MG63 (cell line): ENCODE measurements around the gene STIL. TPM values are rescaled to one million over a fixed set of nuclear protein-coding genes. Genes with fewer than 3 reads are reported as not detected.
A peak's percentile ranks its signal among the peaks of the same experiment; 100 is the strongest.
"Not testable (repeated sequence)": the region's sequence is repeated elsewhere in the genome, so short reads cannot be mapped to it uniquely, and the experiment has no call there.

Experiments
- DNase-seq: peaks from one replicate; pipeline ENCODE4 v3.0.0-alpha.2; 2020
- H3K27me3 ChIP-seq: fragments of 250-450 bp; sonication (Bioruptor Pico); 2 replicates; pipeline ENCODE4 v1.5.1; 2020; ENCODE audit warnings: mild to moderate bottlenecking, moderate library complexity
- H3K36me3 ChIP-seq: fragments of 250-450 bp; sonication (Bioruptor Pico); 2 replicates; pipeline ENCODE4 v1.5.1; 2020; ENCODE audit warnings: mild to moderate bottlenecking, moderate library complexity
- H3K4me3 ChIP-seq: fragments of 250-450 bp; sonication (Bioruptor Pico); 2 replicates; pipeline ENCODE4 v1.5.1; 2020; ENCODE audit warnings: mild to moderate bottlenecking, moderate library complexity
- H3K9me3 ChIP-seq: fragments of 250-450 bp; sonication (Bioruptor Pico); 2 replicates; pipeline ENCODE4 v1.5.1; 2020; ENCODE audit warnings: mild to moderate bottlenecking, moderate library complexity
- total RNA-seq: library from RNA; depleted of rRNA; stranded (reverse); fragments of >200 nt; shearing (Covaris generic); gene quantifications from 2 replicates; pipeline ENCODE4 v1.2.3, GENCODE V29; 2014; ENCODE audit warnings: low replicate concordance

Gene STIL
- total RNA-seq, 1 experiment from 2014 or later = 14.2 TPM

DNA sequence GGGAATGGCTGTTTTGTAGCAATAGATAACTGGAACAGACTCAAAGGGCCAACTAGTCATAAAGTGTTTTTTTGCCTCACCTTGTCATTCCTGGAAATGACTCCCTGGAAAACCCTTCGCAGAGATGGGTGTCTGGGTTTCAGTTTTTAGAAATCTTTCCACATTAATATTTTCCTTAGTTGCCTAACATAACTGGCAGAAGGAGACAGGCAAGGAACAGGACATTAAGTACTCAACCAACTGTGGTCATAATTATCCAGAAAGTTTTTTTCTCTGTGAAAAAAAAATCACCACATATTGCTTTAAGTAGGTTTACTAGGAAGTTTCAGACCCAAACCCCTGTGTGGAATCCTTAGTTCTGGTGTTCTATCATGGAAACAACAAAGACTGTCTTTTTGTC, 16.3 kb upstream of the STIL start:
- Histone ChIP-seq H3K9me3 (no peaks in the 10 kb centered on the region), H3K27me3 (no peaks in the 10 kb centered on the region), H3K36me3 (peaks cover 4% of the 10 kb centered on the region; the same call in 1 of the 2 replicates), H3K4me3 (no peak overlapping the region)
- DNase-seq = no peak

DNA sequence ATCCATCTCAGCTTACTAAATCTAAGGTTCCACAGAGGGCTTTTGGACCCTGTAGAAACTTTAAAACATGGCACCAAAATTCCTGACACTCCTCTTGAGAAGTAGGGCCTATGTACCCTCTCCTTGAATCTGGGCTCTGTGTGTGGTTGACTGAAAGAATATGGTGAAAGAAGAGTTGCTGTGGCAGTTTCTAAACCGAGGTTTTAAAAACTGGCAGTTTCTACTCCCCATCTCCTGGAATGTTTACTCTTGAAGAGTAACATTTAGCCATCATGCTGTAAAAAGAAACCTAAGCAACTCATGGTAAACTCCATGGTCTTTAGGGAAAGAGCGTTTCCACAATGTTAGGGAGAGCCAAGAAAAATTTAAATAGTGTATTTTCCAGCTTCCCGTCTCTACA, 15.0 kb upstream of the STIL start:
- Histone ChIP-seq H3K4me3 (no peak overlapping the region), H3K27me3 (no peaks in the 10 kb centered on the region), H3K9me3 (no peaks in the 10 kb centered on the region), H3K36me3 (no peaks in the 10 kb centered on the region)
- no peak for DNase-seq

DNA sequence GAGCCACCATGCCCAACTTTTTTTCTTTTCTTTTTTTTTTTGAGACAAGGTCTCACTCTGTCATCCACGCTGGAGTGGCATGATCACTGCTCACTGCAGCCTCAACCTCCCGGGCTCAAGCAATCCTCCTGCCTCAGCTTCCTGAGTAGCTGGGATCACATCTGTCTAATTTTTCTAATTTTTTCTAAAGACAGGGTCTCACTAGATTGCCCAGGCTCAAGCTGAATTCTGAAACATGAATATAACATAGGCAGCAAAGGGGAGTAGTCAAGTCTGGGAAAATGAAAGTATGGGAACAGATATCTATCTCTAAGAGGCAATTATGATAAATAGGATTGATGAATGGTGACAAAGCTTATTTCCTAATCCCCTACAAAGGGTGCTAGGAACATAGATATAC, 12.3 kb upstream of the STIL start:
- H3K9me3 ChIP-seq = no peaks in the 10 kb centered on the region
- no peak overlapping the region for H3K4me3 ChIP-seq
- H3K27me3 ChIP-seq = no peaks in the 10 kb centered on the region

DNA sequence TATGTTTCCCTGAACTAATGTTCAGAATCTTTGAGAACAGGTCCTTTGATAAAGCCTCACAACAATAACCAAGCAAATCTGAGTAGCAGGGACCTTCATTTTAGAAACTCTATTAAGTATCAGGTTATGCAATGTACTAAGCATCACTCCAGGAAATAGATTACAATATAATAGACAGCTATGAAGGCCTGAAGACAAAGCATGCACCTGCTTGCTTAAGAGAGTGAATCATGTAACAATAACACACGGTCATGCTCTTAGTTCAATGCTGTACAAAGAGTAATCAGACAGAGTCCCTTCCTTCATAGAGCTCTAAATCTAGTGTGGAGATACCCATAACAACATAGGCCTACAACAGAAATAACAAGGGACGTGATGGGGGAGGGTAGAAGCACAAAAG, 11.6 kb upstream of the STIL start:
- Histone ChIP-seq H3K36me3 (no peaks in the 10 kb centered on the region), H3K9me3 (no peaks in the 10 kb centered on the region), H3K4me3 (no peak overlapping the region), H3K27me3 (no peaks in the 10 kb centered on the region)
- DNase-seq = no peak

More for the DNA sequence above, 12.3 kb upstream of the STIL start:
- H3K36me3 ChIP-seq = no peaks in the 10 kb centered on the region
- DNase-seq = no peak

DNA sequence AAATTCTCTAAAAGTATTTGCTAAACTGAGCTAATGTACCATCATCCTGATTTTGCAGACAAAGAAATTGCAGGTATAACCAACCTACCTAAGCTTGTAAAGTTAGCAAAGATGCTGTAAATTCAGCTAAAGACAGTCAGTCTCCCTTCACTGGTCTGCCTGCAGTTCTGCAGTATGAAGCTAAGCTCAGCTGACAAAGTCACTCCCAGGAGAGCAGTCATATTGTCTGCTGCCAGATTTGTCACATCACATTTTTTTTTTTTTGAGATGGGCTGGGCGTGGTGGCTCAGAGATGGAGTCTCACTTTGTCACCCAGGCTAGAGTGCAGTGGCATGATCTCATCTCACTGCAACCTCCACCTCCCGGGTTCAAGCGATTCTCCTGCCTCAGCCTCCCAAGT, 10.7 kb upstream of the STIL start:
- Histone ChIP-seq H3K36me3 (no peaks in the 10 kb centered on the region), H3K27me3 (no peaks in the 10 kb centered on the region), H3K4me3 (no peak overlapping the region), H3K9me3 (no peaks in the 10 kb centered on the region)
- no peak for DNase-seq

DNA sequence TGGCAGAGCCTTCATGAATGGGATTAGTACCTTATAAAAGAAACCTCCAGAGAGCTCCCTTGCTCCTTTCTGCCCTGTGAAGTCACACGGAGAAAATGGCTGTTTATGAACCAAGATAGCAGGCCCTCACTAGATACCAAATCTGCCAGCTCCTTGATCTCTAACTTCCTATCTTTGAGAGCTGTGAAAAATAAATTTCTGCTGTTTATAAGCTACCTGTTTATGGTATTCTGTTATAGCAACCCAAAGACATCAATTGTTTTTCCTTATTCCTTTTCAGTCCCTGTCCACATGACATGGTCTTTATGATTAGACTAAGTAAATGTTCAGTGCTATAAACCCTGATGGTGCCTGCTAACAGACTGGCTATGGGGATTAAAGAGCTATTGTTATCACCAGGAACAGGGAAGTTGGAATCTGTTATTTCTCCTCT, 9.7 kb upstream of the STIL start:
- H3K9me3 ChIP-seq = no peaks in the 10 kb centered on the region
- DNase-seq = no peak
- H3K4me3 ChIP-seq = no peak overlapping the region
- H3K27me3 ChIP-seq = no peaks in the 10 kb centered on the region
- no peaks in the 10 kb centered on the region for H3K36me3 ChIP-seq

DNA sequence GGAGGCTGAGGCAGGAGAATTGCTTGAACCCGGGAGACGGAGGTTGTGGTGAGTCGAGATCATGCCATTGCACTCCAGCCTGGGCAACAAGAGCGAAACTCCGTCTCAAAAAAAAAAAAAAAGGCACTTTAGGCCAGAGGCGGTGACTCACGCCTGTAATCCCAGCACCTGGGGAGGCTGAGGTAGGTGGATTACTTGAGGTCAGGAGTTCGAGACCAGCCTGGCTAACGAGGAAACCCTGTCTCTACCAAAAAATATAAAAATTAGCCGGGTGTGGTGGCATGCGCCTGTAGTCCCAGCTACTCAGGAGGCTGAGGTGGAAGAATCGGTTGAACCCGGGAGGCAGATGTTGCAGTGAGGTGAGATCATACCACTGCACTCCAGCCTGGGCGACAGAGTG, 6.0 kb upstream of the STIL start:
- H3K27me3 ChIP-seq, H3K36me3 ChIP-seq, H3K9me3 ChIP-seq, DNase-seq, H3K4me3 ChIP-seq: not testable (repeated sequence)

DNA sequence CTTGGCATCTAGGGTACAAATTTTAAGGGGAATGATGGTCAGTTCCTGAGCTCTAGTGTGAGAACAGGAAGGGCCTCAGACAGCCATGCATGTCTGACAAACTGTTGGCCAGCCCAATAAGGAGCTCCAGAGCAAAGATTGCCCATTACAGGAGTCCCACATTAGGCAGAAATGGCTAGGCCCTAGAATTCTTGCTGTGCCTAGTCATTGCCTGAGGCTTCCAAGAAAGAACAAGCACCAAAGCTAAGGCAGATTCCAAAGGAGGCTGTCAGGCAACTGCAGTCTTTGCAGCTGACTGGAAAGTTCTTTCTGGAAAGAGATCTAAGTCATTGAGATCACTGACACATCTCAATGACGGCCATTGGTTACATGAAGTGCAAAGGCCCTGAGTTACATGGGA, 3.9 kb upstream of the STIL start:
- H3K36me3 ChIP-seq = no peaks in the 10 kb centered on the region
- H3K9me3 ChIP-seq = no peaks in the 10 kb centered on the region
- peak; percentile 30 for DNase-seq
- no peaks in the 10 kb centered on the region for H3K27me3 ChIP-seq
- H3K4me3 ChIP-seq = no peak overlapping the region

DNA sequence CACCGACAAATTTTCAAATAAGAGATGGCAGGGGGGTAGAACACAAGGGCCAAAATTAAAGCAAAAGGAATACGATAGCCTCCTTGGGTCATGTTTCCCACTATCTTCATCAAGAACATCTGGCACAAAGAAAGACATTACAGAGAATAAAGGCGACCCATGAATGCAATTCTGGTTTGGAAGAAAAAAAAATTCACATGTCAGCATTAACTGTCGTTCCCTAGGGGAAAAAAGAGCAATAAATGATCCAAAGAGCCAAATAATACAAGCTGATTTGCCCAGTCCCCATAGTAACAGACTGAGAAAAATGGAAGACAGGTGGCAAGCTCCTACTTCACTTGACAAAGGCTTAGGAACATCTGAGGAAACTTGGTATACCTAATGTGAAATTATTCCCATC, 4.5 kb downstream of the STIL start:
- Histone ChIP-seq H3K36me3 (peaks cover 47% of the 10 kb centered on the region), H3K9me3 (no peaks in the 10 kb centered on the region), H3K4me3 (no peak overlapping the region), H3K27me3 (no peaks in the 10 kb centered on the region)
- DNase-seq = no peak

DNA sequence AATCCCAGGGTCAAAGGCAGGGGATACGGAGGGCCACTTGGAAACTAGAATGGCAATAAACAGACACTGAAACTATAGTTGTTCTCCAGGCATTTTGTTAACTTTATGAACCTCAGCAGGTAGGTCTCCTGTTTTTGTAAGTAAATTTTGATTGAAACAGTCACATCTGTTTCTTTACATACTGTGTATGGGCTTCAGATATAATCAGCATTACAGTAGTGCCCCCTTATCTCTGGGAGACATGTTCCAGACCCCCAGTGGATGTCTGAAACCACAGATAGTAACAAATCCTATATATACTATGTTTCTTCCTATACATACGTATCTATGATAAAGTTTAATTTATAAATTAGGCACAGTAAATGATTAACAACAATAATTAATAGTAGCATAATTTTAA, 11.5 kb downstream of the STIL start:
- DNase-seq = no peak
- peaks cover 64% of the 10 kb centered on the region for H3K36me3 ChIP-seq

DNA sequence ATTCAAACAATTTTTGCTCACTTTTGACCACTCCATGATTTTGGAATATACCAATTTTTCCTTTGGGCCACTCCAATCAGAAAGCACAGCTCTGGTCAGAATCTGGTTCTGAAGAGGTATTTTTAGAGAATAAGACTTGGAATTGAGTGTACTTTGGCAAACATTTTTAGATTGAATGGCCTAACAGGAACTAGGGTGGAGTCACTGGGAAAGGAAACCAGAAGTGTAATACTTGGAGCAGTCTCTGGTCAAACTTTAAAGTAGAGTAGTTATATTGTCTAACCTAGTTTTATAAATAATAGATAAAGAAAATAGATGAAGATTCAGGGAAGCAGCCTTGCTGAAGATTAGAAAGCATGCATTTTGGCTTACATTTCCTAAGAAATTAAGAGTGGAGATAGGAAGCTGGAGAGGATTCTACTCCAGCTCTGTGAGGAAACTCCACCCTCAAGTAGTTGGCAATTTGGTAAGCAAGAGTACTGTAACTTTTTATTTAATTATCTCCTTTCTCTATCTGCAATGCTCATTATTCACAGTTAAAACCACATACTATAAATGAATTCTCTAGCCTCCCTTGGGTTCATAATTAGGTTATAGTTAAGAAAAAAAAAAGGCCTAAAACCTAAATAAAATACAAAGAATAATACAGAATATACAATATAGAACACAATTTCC, 15.8 kb downstream of the STIL start:
- H3K4me3 ChIP-seq = no peak overlapping the region
- no peaks in the 10 kb centered on the region for H3K27me3 ChIP-seq
- DNase-seq = no peak
- H3K36me3 ChIP-seq = peaks cover 52% of the 10 kb centered on the region
- no peaks in the 10 kb centered on the region for H3K9me3 ChIP-seq

More for the DNA sequence above, 11.5 kb downstream of the STIL start:
- H3K9me3 ChIP-seq = no peaks in the 10 kb centered on the region
- no peak overlapping the region for H3K4me3 ChIP-seq
- no peaks in the 10 kb centered on the region for H3K27me3 ChIP-seq

DNA sequence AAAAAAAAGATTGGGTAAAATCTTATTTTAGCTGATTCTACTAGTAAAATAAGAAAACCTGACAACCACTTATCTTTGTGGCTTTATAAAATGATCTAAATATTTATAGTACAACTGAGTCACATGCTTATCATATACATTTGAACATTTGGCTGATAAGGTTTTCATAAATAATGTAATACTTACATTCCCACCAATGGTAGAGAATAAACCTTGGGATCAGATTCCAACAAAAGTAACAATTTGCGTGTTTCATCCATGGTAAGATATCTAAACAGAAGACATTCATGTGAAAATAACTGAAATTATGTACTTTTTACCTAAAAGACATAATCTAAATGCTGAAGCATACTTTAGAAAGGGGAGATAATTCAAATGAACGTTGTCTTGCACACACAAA, 18.4 kb downstream of the STIL start:
- H3K36me3 ChIP-seq = peaks cover 45% of the 10 kb centered on the region
- H3K4me3 ChIP-seq = no peak overlapping the region
- no peaks in the 10 kb centered on the region for H3K27me3 ChIP-seq
- H3K9me3 ChIP-seq = no peaks in the 10 kb centered on the region
- no peak for DNase-seq

DNA sequence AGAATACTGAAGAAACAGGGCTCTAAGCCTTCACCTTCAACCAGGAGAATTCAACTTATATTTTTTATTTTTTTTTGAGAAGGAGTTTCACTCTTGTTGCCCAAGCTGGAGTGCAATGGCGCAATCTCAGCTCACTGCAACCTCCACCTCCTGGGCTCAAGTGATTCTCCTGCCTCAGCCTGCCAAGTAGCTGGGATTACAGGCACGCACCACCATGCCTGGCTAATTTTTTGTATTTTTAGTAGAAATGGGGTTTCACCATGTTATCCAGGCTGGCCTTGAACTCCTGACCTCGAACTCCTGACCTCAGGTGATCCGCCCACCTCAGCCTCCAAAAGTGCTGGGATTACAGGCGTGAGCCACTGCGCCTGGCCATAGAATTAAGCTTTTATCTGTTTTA, 19.1 kb downstream of the STIL start:
- H3K27me3 ChIP-seq, H3K4me3 ChIP-seq, H3K9me3 ChIP-seq, DNase-seq: not testable (repeated sequence)
- peaks cover 39% of the 10 kb centered on the region for H3K36me3 ChIP-seq

DNA sequence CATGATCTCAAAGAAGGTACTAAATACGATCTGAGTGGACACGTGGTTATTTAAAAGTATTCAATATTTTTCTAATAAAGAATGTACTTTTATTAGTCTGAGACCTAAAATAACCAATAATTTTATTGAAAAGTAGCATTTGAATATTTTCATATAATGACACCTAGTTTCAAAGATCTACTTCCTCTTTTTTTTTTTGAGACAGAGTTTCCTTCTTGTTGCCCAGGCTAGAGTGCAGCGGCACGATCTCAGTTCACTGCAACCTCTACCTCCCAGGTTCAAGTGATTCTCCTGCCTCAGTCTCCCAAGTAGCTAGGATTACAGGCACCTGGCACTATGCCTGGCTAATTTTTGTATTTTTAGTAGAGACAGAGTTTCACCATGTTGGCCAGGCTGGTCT, 25.8 kb downstream of the STIL start:
- H3K27me3 ChIP-seq, DNase-seq, H3K4me3 ChIP-seq, H3K9me3 ChIP-seq: not testable (repeated sequence)
- H3K36me3 ChIP-seq = peaks cover 32% of the 10 kb centered on the region

DNA sequence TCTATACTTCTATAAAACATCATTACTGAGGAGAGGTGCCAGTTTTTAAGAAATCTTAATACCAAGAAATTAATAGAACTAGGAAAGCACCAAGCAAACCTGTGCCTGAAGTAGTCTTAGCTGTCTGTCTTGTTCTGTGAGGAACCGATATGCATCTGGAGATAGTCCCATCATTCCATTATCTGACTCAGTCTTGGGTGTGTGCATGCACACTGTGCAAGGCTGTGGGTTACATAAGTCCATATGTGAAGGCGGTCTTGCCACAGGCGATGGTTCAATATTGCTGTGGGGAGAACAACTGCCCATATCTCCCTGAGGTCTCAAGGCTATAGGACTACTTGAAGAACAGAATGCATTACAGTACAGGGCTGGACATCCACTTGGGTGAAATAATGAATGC, 33.8 kb downstream of the STIL start:
- H3K9me3 ChIP-seq = no peaks in the 10 kb centered on the region
- no peaks in the 10 kb centered on the region for H3K27me3 ChIP-seq
- DNase-seq = no peak
- H3K36me3 ChIP-seq = peaks cover 39% of the 10 kb centered on the region
- H3K4me3 ChIP-seq = no peak overlapping the region

DNA sequence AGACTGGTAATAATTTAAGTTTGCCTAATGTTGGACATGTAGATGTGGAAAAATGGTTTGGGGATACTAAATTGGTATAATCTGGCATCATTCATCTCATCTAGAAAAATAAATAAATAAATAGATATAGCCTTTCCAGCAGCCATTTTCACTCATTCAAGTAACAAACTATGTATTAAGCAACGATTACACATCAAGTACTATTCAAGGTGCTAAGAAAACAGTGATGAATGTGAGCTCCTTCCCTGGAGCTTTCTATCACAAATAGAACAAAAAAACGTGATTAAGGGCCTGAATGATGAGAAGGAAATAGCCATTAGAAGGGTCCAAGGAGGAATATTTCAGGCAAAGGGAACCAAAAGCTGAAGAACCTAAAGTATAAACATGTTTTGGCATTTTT, 37.1 kb downstream of the STIL start:
- H3K36me3 ChIP-seq = peaks cover 48% of the 10 kb centered on the region
- no peaks in the 10 kb centered on the region for H3K9me3 ChIP-seq
- H3K4me3 ChIP-seq = no peak overlapping the region
- no peaks in the 10 kb centered on the region for H3K27me3 ChIP-seq
- no peak for DNase-seq

DNA sequence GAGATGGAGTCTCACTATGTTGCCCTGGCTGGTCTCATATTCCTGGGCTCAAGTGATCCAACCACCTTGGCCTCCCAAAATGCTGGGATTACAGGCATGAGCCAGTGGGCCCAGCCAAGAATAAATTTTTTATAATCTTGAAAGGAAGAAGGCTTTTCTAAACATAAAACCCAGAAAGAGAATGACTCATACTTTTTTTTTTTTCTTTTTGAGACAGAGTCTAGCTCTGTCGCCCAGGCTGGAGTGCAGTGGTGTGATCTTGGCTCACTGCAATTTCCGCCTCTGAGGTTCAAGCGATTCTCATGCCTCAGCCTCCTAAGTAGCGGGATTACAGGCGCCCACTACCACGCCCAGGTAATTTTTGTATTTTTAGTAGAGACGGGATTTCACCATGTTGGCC, 38.1 kb downstream of the STIL start:
- H3K27me3 ChIP-seq, H3K4me3 ChIP-seq, DNase-seq, H3K9me3 ChIP-seq: not testable (repeated sequence)
- peaks cover 46% of the 10 kb centered on the region for H3K36me3 ChIP-seq

DNA sequence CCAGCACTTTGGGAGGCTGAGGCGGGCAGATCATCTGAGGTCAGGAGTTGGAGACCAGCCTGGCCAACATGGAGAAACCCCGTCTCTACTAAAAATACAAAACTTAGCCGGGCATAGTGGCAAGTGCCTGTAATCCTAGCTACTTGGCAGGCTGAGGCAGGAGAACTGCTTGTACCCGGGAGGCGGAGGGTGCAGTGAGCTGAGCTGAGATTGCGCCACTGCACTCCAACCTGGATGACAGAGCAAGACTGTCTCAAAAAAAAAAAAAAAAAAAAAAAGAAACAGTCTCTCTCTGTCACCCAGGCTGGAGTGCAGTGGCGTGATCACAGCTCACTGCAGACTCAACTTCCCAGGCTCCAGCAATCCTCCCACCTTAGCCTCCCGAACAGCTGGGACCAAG, 48.4 kb downstream of the STIL start:
- not testable (repeated sequence) for H3K9me3 ChIP-seq, H3K27me3 ChIP-seq, DNase-seq, H3K4me3 ChIP-seq
- peaks cover 48% of the 10 kb centered on the region for H3K36me3 ChIP-seq
